ENCODE data around the gene HSF5.
A peak's percentile ranks its signal among the peaks of the same experiment; 100 is the strongest.

Gene HSF5

DNA sequence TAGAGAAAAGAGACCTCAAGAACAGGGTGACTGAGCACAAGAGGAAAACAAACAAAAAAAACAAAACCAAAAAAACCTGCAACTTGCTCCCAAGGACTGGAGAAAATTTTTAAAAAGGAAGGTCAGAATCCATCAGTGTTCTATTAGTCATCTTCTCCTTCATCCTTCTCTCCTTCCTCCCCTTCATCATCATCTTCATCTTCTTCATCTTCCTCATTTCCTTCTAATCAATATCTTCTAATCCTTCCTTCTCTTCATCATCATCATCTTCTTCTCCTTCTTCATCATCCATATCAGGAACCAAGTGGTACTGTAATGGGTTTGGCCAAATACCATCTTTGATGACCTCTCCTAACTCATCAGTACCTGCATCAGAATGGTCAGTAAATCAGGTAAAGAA is 12.2 kb downstream of the HSF5 start:
- DNase-seq = no peak

DNA sequence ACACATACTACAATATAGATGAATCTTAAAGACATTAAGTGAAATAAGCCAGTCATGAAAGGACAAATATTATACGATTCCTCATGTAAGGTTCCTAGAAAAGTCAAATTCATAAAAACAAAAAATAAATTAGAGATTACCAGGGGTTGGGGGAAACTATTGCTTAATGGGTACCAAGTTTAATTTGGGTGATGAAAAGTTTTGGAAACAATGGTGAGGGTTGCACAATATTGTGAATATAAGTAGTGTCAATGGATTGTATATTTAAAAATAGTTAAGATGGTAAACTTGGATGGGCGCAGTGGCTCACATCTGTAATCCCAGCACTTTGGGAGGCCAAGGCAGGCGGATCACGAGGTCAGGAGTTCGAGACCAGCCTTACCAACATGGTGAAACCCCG is 17.9 kb downstream of the HSF5 start:
- DNase-seq = no peak

DNA sequence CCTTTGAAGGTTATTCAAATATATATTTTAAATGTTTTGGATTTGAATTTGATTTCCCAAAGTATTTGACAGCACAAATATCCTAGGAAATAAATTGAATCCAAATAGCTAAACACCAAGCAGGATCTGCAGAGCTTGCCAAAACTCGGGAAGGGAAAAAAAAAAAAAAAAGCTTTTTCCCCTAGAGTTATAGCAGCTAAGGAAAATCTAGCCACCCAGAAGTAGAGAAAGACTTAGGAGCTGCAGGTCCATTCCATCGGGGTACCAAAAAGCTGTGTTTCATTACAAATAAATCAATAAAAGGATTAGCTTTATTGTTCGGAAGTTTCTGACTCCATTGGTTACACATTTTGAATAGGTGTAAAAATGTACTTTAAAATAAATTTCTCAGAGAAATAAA is 19.3 kb downstream of the HSF5 start:
- DNase-seq = no peak

DNA sequence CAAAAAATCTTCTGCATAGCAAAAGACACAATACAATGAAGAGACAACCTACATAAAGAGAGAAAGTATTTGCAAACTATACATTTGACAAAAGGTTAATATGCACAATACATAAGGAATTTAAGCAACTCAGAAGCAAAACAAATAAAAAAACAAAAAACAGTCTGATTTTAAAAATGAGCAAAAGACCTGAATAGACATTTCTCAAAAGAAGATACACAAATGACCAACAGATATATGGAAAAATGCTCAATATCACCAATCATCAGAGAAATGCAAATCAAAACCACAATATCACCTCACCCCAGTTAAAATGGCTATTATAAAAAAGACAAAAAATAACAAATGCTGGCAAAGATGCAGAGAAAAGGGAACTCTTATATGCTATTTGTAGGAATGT is 32.7 kb downstream of the HSF5 start:
- no peak for DNase-seq

DNA sequence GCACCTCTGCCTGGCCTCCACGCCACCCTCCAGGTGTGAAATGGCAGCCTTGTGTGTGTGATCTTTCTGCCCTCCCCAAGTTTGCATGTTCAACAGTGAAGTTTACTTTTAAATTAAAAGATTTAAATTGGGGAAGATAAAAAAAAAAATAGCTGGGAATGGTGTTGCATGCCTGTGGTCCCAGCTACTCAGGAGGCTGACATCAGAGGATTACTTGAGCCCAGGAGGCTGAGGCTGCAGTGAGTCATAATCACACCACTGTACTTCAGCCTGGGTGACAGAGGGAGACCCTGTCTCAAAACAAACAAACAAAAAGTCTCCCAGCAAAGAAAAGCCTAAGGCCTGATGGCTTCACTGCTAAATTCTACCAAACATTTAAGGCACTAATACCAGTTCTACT is 35.5 kb downstream of the HSF5 start:
- no peak for DNase-seq

DNA sequence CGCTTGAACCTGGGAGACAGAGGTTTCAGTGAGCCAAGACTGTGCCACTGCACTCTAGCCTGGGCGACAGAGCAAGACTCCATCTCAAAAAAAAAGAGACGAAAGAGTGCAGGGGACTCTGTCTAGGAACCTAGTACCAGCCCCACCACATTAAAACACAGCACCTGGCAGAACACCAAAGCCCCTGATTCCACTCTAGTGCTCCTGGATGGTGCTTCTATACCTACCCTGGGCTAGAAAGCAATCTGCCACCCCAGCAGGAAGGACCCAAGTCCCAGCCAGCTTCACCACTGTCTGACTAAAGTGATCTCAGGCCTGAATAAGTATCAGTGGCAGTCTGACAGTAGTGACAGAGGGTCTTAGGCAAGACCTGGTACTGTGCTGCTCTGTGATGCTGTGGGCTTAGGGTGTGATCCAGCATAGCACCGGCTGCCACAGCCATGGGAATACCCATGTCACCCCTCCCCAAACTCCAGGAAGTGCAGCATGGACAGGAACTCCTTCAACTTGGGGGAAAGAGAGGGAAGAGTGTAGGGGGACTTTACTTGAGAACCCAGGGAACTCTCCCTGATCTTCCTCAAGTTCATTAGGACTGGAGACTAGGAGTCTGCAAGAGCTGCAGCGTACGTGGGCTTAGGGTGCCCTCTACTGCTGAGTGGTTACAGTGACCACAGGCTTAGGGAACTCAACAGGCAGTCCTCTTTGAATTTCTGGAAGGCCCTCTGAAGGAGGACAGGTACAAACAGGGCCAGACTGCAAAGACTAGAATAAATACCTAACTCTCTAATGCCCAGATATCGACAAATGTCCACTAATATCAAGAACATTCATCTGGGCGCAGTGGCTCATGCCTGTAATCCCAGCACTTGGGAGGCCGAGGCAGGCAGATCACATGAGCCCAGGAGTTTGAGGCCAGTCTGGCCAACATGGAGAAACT is 40.9 kb downstream of the HSF5 start:
- DNase-seq = peak; percentile 15

DNA sequence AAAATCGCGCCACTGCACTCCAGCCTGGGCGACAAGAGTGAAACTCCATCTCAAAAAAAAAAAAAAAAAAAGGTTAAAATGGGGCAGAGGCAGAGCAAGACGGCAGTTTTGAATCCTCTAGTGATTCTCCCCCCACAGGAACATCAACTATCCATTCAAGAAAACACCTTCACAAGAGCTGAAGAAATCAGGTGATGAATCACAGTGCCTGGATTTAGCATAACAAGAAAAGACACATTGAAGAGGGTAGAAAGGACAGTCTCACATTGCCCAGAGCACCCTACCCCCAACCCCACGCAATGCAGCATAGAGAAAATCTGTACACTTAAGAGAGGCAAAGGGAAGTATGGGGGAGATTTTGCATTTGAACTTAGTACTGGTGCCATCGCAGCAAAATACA is 42.1 kb downstream of the HSF5 start:
- DNase-seq = no peak

DNA sequence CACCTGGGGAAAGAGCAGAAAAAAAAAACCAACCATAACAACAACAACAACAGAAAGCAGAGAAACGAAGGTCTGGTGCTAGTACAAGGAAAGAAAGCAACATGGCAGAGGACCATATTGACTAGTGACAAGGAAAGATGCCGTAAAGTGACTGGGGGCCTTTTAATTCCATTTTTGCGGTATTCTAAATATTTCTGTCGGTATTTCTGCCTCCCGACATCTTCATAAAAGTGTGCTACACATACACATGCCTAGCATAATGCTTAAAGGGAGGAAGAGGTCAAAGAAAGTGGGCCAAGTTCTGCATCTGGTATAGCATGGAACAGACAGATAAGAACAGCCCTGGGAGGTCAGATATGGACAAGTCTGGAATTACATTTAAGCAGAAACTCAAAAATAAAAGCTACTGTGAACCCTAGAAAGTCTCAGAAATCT is 51.4 kb downstream of the HSF5 start:
- no peak for DNase-seq

DNA sequence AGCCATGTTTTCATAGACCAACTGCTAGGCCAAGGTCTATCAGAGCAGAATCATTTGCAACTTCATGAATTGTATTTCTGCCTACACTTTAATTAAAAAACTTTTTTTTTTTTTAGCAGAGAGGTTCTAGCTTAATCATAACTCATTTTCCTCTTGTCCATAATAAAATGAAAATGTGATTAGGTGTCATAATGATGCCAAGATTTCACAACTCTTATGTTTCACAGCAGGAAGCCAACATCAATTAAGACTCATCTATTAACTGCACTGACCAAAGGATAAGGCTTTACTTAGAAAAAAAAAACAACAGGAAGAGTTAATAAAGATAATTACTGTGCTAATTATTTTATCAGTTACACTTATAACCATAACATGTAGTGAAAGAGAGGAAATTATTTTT is 52.0 kb downstream of the HSF5 start:
- DNase-seq = no peak

DNA sequence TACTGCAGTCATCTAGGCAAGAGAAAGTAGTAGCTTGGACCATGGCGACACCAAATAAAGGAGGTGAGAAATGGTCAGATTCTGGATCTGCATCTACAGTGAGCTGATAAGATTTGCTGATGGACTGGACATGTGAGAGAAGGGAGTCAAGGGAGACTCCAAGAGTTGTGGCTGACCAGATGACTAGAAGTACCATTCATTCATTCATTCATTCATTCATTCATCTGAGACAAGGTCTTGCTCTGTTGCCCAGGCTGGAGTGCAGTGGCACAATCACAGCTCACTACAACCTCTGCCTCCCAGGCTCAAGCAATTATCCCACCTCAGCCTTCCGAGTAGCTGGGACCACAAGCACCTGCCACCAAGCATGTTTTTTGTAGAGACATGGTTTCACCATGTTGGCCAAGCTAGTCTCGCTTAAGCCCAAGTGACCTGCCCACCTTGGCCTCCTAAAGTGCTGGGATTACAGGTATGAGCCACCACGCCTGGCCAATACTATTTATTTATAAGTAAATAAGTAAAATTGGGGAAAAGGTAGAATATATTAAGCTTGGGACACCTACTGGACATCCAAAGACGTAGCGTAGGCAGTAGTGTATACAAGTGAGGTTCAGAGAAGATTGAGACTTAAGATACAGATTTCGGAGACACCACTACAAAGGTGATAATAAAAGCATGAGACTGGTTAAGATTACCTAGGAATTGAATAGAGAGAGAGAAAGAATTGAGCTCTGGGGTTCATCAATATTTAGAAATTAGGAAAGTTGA is 55.2 kb downstream of the HSF5 start:
- no peak for DNase-seq

DNA sequence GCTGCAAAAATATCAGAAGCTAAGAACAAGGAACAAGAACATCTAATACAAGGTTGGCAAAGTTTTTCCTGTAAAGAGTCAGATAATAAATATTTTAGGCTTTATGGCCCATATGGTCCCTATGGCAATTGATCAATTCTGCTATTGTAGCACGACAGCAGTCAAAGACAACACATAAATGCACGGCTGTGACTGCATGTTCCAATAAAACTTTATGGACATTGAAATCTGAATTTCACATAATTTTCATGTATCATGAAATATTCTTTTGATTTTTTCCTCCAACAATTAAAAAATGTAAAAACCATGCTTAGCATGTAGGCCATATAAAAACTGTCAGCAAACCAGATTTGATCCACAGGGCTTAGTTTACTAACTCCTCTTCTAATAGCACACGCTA is 60.4 kb downstream of the HSF5 start:
- no peak for DNase-seq

DNA sequence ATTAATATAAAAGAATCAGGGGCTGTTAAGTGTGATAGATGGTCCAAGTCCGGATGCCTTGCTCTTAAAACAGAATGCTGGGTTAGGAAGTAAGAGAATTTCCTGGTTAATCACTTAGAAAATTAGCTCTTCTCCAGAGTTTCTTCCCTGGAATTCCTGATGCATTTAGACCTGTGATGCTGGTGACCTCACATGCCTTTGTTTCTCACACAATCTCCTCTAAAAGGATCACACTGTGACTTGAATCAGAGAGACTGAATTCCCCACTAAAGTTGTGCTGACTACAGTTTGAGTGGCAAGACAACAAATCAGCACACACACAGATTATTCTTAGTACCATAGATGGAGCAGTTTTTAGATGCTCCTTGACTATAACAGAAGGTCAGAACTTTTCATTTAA is 66.5 kb downstream of the HSF5 start:
- DNase-seq = no peak

DNA sequence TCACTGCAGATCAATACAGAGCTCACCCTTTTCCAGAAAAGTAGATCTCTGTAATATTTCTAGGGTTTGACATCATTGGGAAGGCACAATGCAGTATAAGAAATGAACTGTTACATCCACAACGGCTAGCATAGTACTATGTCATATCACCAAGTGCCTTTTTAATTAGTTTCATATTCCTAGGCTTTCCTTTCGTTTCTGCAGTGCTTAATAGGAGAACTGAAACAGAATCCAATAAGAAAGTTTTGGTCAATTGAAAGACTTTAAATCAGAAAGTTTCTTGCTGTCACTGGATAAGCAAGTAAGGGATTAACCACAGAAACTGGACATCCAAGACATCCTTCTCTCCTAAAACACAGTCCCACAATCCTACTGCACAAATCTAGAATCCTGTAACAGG is 67.4 kb downstream of the HSF5 start:
- no peak for DNase-seq

DNA sequence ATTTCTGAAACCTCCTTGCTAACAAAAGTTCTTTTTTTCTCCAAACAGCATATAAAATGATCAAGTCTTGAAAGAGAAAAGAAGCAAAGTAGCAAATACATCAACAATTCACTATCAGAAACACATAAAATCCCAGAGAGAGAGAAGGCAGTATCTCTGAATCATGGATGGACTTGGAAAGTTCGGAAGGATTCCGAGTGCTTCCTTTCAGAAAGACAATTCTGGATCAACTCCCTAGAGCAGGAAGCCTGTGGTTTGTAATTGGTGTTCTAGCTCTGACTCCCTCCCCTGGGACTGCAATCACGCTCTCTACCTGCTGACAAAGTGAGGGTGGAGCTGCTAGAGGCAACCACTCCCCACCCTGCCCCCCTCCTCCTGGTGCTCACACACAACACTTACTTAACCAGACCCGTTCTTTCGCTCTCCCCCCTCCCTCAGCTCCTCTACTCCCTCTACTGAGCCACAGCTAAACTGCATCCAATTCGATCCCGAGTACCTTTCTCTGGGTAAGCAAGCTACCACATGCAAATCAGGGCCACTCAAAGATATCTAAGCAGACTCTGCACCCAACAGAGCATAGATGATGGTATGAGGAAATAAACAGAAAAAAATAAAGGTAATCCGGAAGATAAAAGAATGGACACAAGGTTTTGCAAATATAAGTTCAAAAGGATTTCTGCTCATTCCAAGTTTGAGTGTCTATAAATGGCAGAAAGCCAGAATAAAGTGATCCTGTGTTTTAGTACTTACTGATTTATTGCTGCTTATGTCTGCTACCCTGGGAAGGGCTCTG is 70.7 kb downstream of the HSF5 start, which contains the start of gene RNF43:
Gene RNF43 (minus strand): TSS at position 235 of the 793 bp plus-strand sequence. CDS start 1,957 bp downstream, outside the sequence.
- DNase-seq = peak; percentile 88

DNA sequence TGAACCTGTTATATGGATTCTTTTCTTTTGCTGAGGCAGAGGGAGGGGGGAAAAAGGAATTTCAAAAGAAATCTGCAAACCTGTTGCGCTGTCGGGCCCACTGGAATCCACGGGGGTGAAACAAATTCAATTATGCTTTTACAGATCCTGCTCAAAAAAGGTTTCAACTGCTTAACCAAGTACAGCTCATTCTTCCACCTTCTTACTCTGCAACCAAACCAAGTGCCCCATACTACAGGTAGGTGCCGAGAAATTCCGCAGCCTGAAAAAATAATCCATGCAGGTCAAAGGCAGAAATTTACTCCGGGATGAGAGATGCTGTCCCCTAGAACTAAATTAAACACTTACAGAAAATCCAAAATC is 71.3 kb downstream of the HSF5 start:
- no peak for DNase-seq

DNA sequence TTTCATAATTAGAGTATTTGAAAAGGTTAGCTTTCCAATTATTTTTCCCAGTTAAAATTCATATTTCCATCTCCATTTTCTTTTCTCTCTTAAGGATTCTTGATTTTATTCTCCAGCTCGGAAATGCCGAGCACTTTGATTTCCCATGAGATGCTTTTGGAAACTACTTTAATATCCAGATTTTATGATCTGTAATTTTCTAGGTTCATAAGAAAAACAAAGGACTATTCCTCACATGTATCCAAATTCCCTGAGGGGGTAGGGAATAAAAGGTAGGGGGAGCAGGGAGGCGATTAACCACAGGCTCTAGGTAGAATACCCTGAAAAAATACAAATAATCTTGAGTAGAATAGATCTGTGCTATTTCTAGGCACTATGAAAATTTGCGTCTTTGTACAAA is 71.8 kb downstream of the HSF5 start:
- DNase-seq = no peak

DNA sequence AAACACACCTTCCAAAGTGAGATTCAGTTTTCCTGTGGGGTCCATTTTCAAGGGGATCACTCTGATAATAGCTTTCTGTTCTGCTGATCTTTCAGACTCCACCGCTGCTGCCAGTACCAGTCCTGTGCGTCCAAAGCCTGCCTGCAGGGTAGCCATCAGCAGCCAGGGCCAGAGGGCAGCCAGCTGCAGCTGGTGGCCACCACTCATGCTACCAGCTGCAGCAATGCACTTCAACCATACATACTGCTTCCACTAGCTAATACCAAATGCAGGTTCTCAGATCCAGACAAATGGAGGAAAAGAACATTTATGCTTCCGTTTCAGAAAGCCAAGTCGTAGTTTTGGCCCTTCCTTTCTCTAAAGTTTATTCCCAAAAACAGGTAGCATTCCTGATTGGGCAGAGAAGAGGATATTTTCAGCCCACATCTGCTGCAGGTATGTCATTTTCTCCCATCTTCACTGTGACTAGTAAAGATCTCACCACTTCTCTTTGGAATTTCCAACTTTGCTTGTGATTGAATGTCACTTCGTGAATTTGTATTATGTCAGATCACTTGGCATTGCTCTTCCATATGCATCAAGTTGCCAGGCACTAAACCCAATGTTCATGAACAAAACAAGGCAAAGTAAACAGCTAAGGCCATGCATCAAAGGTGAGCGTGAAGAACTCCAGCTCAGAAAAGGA is 72.7 kb downstream of the HSF5 start:
- DNase-seq = peak; percentile 22

DNA sequence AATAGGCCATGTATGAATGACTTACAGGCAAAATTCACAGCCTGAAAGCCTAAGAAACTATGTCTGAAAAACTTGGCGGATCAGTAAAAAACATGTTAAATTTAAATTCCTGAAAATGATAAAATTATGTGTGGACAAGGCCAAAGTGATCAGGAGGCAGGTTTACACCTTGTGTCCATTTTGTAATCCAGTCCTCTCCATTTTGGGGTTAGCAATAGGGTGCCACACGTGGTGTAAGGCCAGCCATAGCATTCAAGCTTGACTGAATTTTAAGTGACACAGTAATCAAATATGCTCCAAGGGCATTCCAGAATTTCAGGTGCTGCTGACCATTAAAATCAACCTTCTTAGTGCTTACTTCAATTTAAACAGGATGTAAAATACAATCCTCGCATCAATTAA is 73.6 kb downstream of the HSF5 start:
- peak; percentile 23 for DNase-seq

DNA sequence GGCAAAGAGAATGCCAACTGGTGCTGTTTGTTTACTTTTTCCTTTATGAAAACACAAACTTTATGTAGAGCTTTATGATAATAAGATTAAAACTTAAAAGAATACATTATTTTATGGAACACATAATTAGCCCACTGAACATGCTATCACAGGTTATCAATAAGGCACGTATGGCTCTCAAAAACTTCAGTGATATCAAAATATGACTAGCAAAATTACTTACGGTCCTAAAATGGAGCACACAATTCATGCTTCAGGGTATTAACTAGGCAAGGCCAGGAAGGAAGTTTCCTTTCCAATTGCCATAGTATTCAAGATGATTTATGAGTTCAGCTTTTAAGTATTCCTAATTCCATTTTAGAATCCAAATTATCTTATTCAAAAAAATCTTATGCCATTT is 74.5 kb downstream of the HSF5 start:
- DNase-seq = no peak

DNA sequence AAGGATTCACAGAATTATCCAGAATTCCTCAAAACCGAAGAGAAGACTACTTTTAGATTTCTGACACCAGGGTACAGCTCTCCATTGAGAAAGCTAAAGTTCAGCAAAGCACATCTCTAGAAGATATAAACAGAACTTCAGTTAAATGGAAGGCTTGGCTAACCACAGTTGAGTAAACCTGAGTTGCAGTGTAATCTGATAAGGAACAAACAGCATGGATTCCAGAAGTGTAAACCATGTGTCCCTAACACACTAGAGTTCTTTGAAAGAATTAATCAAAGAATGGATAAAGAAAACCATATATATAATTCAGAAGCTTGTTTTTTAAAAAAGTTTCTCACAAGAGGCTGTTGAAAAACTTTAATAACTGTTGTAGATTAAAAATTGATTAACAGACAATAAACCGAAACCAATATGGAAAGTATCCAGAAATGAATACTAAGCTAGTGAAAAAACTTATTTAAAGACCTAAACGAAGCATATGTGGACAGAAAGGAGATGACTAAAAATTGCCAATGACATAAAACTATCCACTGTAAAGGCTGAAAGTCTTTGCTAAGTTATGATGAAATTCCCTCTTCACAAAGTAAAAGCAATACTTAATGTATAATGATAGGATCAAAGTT is 75.1 kb downstream of the HSF5 start:
- peak; percentile 17 for DNase-seq

DNA sequence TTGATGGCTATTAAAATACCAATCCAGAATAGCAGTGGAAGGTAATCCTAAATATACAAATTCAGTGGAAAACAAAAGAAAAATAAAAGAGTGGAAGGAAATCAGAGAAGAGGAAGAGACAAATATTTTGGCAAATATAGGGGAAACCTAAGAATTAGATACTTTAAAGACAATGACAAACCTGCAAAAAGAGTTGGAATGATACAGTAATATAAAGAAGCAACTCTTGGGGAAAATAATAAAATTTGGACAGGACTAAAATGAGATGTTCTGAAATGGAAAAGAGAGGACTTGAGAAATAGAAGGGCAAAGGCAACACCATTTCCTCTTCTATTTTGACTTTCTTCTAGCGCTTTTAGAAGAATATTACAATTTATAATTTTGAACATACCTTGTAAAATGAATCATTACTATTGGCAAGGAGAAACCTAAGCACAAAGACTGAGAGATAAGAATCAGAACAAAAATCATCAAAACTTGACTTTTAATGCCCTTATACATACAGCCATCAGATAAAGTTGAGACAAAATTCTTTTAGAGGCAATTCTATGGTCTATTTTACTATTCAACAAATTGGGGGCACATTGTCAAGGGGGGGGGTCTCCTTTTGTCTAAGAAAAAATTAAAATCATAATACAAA is 76.0 kb downstream of the HSF5 start:
- DNase-seq = no peak

DNA sequence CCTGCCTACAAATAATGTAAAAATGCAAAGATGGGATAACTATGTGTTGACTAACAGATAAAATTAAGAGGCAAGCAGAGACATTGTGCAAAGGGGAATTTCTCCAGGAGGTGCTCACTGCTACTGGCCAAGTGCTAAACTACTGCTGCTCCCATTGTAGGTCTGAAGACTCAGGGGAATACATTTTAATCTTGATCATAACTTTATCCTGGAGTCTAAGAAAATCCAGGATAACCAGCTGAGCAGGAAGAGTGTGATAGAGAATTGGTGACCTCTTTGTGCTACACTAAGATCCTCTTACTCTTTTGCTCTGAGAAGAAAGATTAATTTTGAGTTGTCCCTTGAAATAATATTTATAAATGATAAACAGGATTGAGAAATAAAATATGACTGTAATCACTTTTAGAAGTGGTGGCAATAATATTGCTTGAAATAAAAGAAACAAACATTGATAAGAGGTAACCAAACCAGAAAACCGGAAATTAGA is 76.8 kb downstream of the HSF5 start:
- no peak for DNase-seq
